Vagina (tissue), 2 donors: ENCODE data around the gene DPP10.

Experiments used
- POLR2A ChIP-seq, 2 donors: fragments of 450-650 bp; IDR thresholded peaks; one replicate each; pipeline ENCODE4 v1.6.1; 2017; ENCODE audit warnings: antibody characterized with exemption in 2 of 2, mild to moderate bottlenecking in 2 of 2, moderate library complexity in 2 of 2
- TF ChIP-seq, protein P1 (sequence below), 3 experiments: fragments of 450-650 bp in 2 of 3; fragments of 200-600 bp in 1 of 3; sonication (generic) in 1 of 3; IDR thresholded peaks; one replicate each; pipeline ENCODE4 v1.5.1; 2017 to 2019; ENCODE audit warnings: antibody characterized with exemption in 3 of 3, mild to moderate bottlenecking in 2 of 3, moderate library complexity in 2 of 3

DNA sequence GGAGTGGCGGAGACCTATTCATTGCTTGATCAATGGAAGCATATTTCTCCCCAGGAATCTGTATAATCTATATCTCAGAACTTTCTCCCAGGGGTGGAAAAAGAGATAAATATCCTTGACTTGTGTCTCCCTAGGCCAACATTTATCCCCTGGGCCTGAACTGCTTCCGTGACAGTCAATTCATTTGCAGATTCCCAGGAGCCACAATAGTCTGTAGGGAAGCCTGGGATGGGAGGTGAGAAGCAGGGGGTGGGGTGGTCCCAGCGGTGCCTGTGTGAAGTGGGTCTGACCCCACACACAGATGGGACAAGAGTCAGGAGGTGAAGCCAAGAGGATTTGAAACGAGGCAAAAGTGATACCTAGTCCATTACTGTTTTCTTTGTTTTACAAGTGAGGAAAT is 166.8 kb downstream of the DPP10 start:
- TF ChIP-seq, protein P1, sequence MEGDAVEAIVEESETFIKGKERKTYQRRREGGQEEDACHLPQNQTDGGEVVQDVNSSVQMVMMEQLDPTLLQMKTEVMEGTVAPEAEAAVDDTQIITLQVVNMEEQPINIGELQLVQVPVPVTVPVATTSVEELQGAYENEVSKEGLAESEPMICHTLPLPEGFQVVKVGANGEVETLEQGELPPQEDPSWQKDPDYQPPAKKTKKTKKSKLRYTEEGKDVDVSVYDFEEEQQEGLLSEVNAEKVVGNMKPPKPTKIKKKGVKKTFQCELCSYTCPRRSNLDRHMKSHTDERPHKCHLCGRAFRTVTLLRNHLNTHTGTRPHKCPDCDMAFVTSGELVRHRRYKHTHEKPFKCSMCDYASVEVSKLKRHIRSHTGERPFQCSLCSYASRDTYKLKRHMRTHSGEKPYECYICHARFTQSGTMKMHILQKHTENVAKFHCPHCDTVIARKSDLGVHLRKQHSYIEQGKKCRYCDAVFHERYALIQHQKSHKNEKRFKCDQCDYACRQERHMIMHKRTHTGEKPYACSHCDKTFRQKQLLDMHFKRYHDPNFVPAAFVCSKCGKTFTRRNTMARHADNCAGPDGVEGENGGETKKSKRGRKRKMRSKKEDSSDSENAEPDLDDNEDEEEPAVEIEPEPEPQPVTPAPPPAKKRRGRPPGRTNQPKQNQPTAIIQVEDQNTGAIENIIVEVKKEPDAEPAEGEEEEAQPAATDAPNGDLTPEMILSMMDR (IDR thresholded peaks at IDR 0.05): no peak
- TF ChIP-seq POLR2A (IDR thresholded peaks at IDR 0.05): no peak
